ENCODE measurements around the gene ARMC10. TPM values are rescaled to one million over a fixed set of nuclear protein-coding genes. Genes with fewer than 3 reads are reported as not detected.
"Not testable (repeated sequence)": the region's sequence is repeated elsewhere in the genome, so short reads cannot be mapped to it uniquely, and the experiment has no call there.

The ARMC10 gene
- total RNA-seq, 1 donor from 2014 or later: 34.5 TPM

DNA sequence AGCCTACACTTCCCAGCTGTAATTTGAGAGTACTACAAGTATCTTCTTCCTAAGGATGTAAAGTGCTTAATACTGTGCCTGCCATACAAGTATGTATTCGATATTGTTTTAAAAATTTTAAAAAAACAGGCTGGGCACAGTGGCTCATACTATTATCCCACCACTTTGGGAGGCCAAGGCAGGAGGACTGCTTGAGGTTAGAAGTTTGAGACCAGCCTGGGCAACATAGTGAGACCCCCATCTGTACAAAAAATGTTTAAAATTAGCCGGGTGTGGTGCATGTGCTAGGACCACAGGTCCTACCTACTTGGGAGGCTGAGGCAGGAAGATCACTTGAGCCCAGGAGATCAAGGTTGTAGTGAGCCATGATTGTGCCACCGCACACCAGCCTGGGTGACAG, 8.3 kb downstream of the ARMC10 start:
- H3K9me3 Mint-ChIP-seq: no peaks in the 10 kb centered on the region
- no peaks in the 10 kb centered on the region for H3K36me3 Mint-ChIP-seq (ENCODE audit: low read depth)
- no peak for DNase-seq (ENCODE audit: low read depth, low spot score)
- no peaks in the 10 kb centered on the region for H3K27me3 Mint-ChIP-seq (ENCODE audit: low read depth)
- no peak overlapping the region for H3K27ac Mint-ChIP-seq (ENCODE audit: unreplicated experiment)
- H3K4me1 Mint-ChIP-seq: no peaks in the 10 kb centered on the region
- TF ChIP-seq, protein P1, sequence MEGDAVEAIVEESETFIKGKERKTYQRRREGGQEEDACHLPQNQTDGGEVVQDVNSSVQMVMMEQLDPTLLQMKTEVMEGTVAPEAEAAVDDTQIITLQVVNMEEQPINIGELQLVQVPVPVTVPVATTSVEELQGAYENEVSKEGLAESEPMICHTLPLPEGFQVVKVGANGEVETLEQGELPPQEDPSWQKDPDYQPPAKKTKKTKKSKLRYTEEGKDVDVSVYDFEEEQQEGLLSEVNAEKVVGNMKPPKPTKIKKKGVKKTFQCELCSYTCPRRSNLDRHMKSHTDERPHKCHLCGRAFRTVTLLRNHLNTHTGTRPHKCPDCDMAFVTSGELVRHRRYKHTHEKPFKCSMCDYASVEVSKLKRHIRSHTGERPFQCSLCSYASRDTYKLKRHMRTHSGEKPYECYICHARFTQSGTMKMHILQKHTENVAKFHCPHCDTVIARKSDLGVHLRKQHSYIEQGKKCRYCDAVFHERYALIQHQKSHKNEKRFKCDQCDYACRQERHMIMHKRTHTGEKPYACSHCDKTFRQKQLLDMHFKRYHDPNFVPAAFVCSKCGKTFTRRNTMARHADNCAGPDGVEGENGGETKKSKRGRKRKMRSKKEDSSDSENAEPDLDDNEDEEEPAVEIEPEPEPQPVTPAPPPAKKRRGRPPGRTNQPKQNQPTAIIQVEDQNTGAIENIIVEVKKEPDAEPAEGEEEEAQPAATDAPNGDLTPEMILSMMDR (conservative IDR thresholded peaks at IDR 0.05): no peak
- no peak overlapping the region for H3K4me3 Mint-ChIP-seq

DNA sequence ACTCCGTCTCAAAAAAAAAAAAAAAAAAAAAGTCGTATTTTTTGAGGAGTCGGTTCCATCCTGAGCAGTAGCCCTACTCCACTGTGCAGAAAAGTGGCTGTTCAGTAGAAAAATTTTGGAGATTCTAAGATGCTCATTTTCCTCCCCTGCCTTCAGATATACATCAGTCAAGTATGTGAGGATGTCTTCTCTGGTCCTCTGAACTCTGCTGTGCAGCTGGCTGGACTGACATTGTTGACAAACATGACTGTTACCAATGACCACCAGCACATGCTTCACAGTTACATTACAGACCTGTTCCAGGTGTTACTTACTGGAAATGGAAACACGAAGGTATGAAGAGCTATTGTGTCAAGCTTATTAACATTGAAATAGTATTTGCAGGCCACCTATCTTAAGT, 17.4 kb downstream of the ARMC10 start:
- H3K4me3 Mint-ChIP-seq; H3K27me3 Mint-ChIP-seq (ENCODE audit: low read depth); DNase-seq (ENCODE audit: low read depth, low spot score); H3K27ac Mint-ChIP-seq (ENCODE audit: unreplicated experiment); H3K9me3 Mint-ChIP-seq; H3K36me3 Mint-ChIP-seq (ENCODE audit: low read depth); H3K4me1 Mint-ChIP-seq: not testable (repeated sequence)

DNA sequence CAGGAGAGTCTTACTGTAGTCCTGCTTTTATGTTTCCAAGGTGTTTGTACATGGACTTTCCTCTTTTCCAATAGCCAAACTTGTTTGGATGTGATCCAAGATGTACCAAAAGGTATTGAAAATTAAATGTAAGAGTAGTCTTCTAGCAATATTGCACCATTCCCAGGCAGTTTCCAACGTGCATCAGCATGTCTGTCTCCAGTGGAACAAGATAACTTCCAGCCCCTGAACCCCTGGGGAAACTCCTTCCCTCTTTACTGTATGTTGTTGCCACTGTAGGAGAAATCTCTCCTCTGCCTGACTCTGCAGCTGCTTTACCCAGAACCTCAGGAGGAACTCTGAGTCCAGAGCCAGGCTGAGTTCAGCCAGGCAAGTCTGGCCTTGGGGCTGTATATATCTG, 18.5 kb downstream of the ARMC10 start:
- H3K9me3 Mint-ChIP-seq: no peaks in the 10 kb centered on the region
- H3K36me3 Mint-ChIP-seq (ENCODE audit: low read depth): peaks cover 10% of the 10 kb centered on the region
- peaks cover 5% of the 10 kb centered on the region for H3K4me1 Mint-ChIP-seq
- TF ChIP-seq, protein P1 (conservative IDR thresholded peaks at IDR 0.05): no peak
- peak overlapping the region; percentile 43 for H3K27ac Mint-ChIP-seq (ENCODE audit: unreplicated experiment)
- no peak overlapping the region for H3K4me3 Mint-ChIP-seq
- DNase-seq (ENCODE audit: low read depth, low spot score): no peak
- H3K27me3 Mint-ChIP-seq (ENCODE audit: low read depth): no peaks in the 10 kb centered on the region

DNA sequence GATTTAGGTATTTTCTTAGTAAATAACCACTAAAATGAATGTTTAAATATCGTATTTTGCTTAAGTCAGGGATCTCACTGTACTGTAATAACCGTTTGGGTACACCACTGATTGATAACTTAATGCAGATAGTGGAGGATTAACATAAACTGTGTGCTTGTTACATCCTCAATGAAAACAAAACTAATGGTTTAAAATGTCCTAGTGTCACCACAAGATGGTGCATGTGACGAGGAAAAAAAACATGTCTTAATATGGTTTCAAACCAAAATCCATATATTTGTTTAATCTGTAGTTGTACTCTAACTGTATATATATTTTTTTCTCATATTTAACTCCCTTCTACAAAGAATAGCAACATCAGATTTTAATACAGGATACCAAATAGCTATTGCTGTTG, 19.2 kb downstream of the ARMC10 start:
- H3K9me3 Mint-ChIP-seq: no peaks in the 10 kb centered on the region
- H3K27ac Mint-ChIP-seq (ENCODE audit: unreplicated experiment): no peak overlapping the region
- TF ChIP-seq, protein P1 (conservative IDR thresholded peaks at IDR 0.05): peak; percentile 48
- DNase-seq (ENCODE audit: low read depth, low spot score): no peak
- peaks cover 5% of the 10 kb centered on the region for H3K4me1 Mint-ChIP-seq
- peaks cover 10% of the 10 kb centered on the region for H3K36me3 Mint-ChIP-seq (ENCODE audit: low read depth)
- H3K27me3 Mint-ChIP-seq (ENCODE audit: low read depth): no peaks in the 10 kb centered on the region
- no peak overlapping the region for H3K4me3 Mint-ChIP-seq

DNA sequence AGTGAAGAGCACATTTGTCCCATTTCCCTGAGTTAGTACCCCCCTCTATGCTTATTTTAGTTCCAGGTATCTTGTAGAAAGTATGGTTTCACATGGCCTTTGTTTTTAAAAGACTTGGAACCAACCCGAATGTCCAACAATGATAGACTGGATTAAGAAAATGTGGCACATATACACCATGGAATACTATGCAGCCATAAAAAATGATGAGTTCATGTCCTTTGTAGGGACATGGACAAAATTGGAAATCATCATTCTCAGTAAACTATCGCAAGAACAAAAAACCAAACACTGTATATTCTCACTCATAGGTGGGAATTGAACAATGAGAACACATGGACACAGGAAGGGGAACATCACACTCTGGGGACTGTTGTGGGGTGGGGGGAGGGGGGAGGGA, 20.6 kb downstream of the ARMC10 start:
- DNase-seq (ENCODE audit: low read depth, low spot score); H3K4me1 Mint-ChIP-seq; H3K36me3 Mint-ChIP-seq (ENCODE audit: low read depth); H3K27ac Mint-ChIP-seq (ENCODE audit: unreplicated experiment); H3K4me3 Mint-ChIP-seq; H3K27me3 Mint-ChIP-seq (ENCODE audit: low read depth); H3K9me3 Mint-ChIP-seq: not testable (repeated sequence)

DNA sequence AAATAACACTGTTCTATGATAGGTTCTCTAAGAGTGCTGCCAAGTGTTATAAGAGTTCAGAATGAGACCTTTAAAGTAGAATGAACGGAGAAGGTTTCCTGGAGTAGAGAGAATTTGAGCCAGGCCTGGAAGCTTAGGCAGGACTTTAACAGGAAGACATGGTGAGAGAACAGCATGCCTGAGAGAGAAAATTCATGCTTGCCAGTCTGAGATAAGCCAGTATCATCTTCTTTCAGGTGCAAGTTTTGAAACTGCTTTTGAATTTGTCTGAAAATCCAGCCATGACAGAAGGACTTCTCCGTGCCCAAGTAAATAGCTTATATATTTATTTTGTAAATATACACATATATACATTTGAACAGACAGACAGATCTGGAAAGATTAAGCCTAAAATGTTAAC, 22.1 kb downstream of the ARMC10 start:
- H3K27ac Mint-ChIP-seq (ENCODE audit: unreplicated experiment): no peak overlapping the region
- TF ChIP-seq, protein P1 (conservative IDR thresholded peaks at IDR 0.05): no peak
- no peak for DNase-seq (ENCODE audit: low read depth, low spot score)
- H3K4me1 Mint-ChIP-seq: peaks cover 5% of the 10 kb centered on the region
- no peaks in the 10 kb centered on the region for H3K9me3 Mint-ChIP-seq
- H3K4me3 Mint-ChIP-seq: no peak overlapping the region
- peaks cover 5% of the 10 kb centered on the region for H3K36me3 Mint-ChIP-seq (ENCODE audit: low read depth)
- no peaks in the 10 kb centered on the region for H3K27me3 Mint-ChIP-seq (ENCODE audit: low read depth)

DNA sequence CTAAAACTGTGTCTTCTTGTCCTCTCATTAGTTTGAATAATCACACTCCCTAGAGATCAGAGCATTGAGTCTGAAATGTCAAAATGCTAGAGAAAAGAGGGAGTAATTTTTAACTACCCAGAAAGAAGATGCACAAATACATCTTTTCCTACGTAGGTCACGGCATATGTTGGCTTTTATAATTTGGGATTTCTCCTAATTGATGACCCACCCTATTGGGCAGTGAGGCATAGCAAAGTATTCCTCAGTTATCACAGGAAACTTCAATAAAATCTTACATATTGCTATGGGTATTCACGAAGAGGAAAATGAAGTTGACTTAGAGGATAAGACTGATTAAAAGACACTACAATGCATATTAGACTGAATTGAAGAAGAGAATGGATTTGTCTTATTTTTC, 25.4 kb downstream of the ARMC10 start:
- no peak for DNase-seq (ENCODE audit: low read depth, low spot score)
- peaks cover 9% of the 10 kb centered on the region for H3K36me3 Mint-ChIP-seq (ENCODE audit: low read depth)
- H3K9me3 Mint-ChIP-seq: no peaks in the 10 kb centered on the region
- no peak overlapping the region for H3K27ac Mint-ChIP-seq (ENCODE audit: unreplicated experiment)
- H3K4me3 Mint-ChIP-seq: no peak overlapping the region
- H3K27me3 Mint-ChIP-seq (ENCODE audit: low read depth): no peaks in the 10 kb centered on the region
- TF ChIP-seq, protein P1 (conservative IDR thresholded peaks at IDR 0.05): no peak
- H3K4me1 Mint-ChIP-seq: peaks cover 1% of the 10 kb centered on the region
